GM21526 (cell line): ENCODE data around the gene TRMT10B.

Experiments used
- ATAC-seq: cut with Tn5 transposase; IDR thresholded peaks from one replicate; pipeline ENCODE4 v1.9.1; 2021; ENCODE audit warnings: moderate library complexity; ENCODE audit not compliant: unreplicated experiment, low FRiP score

TRMT10B gene, protein sequence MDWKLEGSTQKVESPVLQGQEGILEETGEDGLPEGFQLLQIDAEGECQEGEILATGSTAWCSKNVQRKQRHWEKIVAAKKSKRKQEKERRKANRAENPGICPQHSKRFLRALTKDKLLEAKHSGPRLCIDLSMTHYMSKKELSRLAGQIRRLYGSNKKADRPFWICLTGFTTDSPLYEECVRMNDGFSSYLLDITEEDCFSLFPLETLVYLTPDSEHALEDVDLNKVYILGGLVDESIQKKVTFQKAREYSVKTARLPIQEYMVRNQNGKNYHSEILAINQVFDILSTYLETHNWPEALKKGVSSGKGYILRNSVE

DNA sequence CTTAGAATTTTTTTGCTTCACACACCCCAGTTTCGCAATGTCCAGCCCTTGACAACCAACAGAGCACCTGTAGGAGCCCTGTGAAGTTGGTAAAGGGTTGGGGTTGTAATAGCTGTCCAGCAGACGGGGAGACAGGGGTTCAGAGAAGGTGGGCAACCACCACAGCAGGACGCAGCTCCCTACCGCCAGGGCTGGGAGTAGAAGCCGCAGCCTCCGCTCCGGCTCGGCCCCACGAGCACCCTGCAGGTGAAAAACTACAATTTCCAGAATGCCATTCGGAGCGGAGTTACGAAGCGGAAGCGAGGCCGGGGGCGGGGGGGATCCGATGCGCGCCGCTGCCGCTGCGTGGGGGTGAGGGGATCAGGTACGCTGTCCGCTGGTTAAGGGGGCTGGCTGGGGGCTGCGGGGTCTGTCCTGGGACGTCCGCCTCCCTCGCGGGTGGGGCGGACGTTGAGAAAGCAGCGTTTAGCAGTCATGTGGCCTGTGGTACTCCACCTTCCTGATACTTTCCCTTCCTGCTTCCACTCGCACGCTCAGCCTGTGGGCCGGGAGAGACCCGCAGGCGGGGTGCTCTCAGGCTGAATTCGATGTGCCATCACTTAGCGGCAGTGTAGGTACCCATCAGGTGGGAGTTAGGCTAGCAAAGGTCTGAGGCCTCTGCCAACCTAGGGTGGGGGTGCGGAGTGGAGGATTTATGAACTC lies at the start of gene TRMT10B:
Gene TRMT10B (plus strand): TSS at position 317 of the 702 bp plus-strand sequence. CDS start 8,127 bp downstream, outside the sequence.
- ATAC-seq = peak; percentile 86

DNA sequence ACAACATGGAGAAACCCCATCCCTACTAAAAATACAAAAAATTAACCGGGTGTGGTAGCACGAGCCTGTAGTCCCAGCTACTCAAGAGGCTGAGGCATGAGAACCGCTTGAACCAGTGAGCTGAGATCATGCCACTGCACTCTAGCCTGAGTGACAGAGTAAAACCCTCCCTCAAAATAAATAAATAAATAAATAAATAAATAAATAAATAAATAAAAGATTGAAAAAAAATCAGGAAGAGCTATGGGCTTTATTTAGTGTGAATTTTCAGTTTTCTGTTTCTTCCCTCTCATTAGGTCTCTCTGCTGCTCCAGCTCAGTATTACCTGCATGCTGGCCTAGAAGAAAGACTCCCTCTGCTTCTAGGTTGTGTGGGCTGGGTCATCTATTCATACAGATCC lies 47.8 kb upstream of the TRMT10B start:
- no peak for ATAC-seq

GRCh38 chr9:37706290-37706689 lies 47.3 kb upstream of the TRMT10B start:
- no peak for ATAC-seq

DNA sequence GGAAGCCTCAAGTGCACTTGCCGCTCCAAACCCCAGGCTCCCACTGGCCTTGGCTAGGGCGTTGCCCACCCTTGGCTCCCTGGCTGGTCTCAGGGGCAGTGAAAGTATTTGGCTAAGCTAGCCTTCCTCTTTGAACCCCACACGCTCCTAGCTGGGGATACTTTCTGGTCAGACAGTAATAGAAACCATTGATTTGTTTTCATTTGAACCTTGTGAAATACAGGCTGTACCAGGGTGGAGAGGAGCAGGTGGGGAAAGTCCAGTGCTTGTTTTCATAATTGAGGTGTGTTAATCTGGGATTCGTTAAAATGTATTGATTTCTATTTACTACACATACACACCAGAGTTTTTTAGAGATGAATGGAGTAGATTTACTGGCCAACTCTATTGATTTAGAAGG lies 45.9 kb upstream of the TRMT10B start:
- ATAC-seq = no peak

- no peak for ATAC-seq
These were observed 43.6 kb upstream of the TRMT10B start for GRCh38 chr9:37710046-37710445.

DNA sequence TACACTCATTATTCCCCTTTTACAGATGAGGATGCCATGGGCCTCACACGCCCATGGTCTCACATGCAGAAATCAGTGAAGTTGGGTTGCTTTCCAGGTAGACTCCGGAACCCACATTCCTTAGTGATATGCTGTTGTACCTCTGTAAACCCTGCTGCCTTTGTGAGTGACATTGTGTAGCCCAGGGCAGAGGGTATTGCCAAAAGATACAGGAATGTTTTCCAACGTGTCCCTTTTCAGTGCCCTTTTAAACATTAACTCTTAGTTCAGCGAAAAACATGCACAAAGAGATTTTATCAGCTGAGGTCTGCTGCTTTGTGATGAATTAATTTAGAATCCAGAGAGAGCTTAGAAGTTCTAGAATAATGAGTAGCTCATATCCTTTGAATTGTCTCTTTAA lies 38.3 kb upstream of the TRMT10B start:
- no peak for ATAC-seq

GRCh38 chr9:37715991-37716505 lies 37.6 kb upstream of the TRMT10B start:
- ATAC-seq = no peak

DNA sequence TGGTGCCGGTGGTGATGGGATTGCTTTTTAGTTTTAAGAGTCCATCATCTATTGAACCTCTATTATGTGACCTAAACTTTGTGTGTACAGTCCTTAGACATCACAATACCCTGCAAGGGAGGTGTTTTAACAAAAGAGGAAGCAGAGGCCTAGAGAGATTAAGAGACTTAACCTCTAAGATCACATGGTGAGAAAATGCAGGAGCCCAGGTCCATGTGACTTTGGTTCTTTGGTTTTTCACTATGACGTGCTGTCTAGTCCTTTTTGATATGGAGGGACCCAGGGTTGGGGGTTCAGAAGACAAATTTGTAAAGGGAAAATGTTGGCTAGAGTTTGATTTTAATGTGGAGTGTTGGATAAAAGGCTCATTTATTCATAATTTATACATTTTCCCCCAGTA lies 34.1 kb upstream of the TRMT10B start:
- no peak for ATAC-seq

- ATAC-seq = no peak
These were observed 26.6 kb upstream of the TRMT10B start for GRCh38 chr9:37727013-37727412.

- ATAC-seq = no peak
These were observed 24.1 kb upstream of the TRMT10B start for GRCh38 chr9:37729499-37729898.

DNA sequence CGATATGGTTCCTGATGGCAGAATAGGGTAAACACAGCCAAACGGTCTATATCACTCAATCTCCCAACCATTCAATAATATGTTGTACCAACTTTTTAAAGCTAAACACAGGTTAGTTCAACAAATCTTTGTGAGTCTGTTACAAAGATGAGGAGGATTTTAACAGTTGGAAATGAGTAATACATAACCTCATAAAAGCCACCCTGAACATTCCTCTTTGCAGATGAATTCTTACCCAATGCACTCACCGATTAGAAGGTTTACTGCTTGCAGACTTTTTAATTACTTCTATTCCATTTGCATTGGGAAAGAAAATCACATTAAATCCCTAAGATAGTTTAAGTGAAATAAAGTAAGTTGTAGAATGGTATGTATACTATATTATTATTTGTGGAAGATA lies 23.3 kb upstream of the TRMT10B start:
- ATAC-seq = no peak

DNA sequence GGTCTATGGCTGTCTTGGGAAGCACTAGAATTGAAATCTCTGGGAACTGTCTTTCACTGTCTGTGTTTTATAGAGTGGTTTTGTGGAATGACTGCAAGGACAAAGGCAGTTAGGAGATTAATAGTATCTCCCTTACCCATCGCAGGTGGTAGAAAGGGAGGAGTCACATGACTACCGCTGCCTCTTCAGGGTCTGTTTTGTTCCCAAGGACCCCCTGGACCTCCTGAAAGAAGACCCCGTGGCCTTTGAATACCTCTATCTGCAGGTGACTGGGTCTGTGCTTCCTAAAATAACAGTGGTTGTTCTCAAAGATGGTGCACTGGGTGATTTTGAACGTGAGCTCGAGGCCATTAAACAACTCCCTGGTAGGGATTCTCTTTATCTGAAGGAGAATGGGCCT lies 22.8 kb upstream of the TRMT10B start:
- no peak for ATAC-seq

GRCh38 chr9:37732086-37732741 lies 21.4 kb upstream of the TRMT10B start:
- no peak for ATAC-seq

DNA sequence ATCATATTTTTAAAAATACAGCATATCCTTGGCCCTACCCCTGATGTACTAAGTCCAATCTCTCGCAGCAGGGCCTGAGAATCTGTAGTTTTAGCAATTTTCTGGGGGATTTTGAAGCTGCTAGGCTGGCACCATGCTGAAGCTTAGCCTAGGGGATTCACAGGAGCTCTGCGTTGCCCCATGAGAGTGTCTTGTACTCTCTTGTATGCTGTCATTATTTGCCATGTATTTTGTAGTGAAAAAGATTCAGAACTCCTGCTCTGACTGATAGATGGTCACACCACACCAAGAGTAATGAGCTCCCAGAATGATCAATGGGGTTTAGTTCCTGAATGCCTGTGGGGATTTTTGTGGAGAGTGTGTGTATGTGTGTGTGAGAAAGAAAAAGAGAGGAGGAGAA lies 20.7 kb upstream of the TRMT10B start:
- ATAC-seq = no peak

- no peak for ATAC-seq
These were observed 14.4 kb upstream of the TRMT10B start for GRCh38 chr9:37739222-37739621.

DNA sequence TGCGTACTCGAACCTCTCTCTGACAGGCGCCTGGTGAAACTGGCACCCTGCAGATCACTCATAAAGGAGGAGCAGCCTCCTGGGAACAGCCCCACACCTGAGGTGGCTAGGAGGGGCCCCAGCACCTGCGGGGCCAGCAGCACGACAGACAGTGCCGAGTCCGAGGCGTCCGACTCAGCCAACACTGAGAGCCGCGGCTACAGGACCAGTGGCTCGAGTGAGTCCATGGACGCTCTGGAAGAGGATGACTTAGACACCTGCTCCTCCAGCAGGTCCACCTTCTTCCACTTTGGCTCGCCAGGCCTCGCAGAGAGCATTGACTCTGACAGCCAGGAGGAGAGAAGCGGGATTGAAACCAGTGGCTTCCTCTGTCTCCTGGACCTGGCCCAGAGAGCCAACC lies 13.5 kb upstream of the TRMT10B start:
- ATAC-seq = no peak

DNA sequence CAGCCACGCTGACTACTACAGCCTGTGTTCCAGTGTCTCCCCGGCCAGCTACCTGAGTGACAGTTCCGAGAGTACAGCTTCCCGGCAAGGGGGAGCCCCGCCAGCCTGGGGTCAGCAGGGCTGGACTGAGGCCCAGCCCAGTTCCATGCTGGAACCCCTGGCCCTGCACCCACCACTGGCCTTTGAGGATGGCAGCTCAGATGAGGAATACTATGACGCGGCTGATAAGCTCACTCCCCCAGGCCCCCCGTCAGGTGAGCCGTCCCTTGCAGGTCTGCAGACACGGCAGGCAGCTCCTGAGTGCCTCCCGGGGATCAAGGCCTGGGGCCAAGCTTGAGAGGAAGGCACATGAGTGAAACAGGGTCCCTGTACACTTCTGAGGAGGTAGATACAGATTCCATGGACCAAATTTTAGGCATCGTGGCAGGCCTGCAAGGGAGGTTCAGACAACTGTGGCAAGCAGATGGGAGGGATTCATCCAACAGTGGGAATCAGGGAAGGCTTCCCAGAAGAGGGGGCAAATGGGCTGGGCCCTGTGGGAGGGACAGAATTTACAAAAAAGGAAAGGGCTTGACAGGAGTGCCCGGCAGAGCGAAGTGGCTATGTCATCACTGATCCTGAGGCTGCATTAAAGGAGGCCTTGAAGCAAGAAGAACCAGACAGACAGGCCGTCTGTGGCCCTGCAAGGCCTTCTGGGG lies 12.8 kb upstream of the TRMT10B start:
- ATAC-seq = no peak

DNA sequence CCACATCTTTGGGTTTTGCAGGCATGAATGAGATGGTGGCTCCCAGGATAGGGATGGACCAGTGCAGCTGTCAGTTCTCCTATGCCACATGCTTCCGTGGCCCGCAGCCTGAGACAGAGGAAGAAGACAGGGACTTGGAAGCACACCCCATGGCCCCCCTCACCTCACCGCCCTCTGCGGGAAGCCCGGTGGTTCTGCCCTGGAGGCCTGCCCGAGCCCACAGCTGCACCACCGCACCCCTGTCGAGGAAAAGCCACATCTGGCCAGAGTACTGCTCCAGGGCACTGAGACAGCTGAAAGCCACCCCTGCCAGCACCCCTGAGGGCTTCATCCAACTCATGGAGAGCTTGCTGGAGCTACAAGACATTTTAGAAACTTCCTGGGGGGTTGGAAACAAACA lies 7.6 kb upstream of the TRMT10B start:
- no peak for ATAC-seq

DNA sequence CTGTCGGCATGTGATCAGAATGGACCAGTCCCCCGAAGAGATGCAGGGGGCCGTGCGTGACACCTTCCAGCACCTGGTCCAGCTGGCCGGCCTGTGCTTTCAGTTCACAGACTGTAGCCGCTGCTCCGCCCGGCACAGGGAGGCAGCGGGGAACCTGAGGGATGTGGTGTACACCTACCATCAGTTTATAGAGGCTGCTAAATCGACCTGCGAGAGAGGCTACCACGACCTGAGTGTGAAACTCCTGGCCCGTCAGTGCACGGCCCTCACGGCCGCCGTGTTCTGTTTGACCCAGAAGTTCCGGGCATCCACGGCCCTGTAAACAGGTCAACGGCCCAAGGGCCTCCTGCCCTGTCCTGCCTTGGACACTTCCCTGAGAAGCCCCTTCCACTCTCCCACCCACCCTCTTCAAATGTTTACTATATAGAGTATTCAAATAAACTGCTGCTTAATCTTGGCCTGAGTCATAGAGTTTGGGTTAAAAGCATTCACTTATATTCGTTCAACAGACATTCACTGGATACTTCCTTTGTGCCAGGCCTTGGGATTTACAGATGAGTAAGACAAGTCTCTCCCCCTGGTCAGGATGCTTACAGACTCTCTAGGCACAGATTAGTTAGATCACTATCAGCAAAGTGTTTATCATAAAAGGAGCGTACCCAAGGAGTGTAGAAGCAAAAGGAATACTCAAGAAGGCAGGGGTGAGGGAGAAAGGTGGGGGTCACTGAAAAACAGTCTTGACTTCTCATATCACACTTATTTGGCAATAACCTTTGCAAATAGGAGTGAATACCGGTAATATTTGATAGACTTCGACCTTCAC lies 6.9 kb upstream of the TRMT10B start:
- no peak for ATAC-seq

DNA sequence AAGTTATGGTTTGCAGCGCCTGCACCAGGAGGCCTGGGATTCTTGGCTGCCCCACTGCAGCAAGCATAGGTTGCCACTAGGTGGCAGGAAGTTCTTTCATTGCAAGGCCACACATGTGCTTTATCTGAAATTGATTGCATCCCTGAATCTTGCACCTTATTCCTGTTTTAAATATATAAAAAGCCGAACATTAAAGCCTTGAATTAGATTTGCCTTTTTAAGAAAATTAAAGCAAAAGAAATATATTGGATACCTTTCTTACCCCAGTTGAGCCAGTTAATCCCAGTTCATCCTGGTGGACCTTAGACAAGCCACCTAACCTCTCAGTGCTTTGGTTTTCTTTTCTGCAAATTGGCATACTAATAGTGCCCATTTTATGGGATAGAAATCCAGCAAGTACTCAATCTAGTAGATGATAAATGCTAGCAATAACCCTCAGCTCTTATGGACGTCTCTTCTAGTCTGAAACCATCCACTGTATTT lies 6.3 kb upstream of the TRMT10B start:
- ATAC-seq = peak; percentile 61
